HCT116 (cell line): Measurements from ENCODE around the gene ACTR6.

ENCODE experiments used
- EZH2 ChIP-seq: fragments of 200-600 bp; sonication (generic); IDR thresholded peaks from 2 replicates; pipeline ENCODE4 v1.6.1; 2017; ENCODE audit warnings: antibody characterized with exemption, mixed run types
- EZH2phosphoT487 ChIP-seq: fragments of 200-600 bp; IDR thresholded peaks from 2 replicates; pipeline ENCODE4 v1.6.1; 2018; ENCODE audit warnings: antibody characterized with exemption, borderline replicate concordance
- JUND ChIP-seq: IDR thresholded peaks from 2 replicates; pipeline ENCODE4 v1.6.1; 2012
- POLR2A ChIP-seq: IDR thresholded peaks from 2 replicates; pipeline ENCODE4 v1.7.0; 2011; ENCODE audit warnings: borderline replicate concordance; ENCODE audit not compliant: insufficient read depth, insufficient read length; ENCODE audit errors: extremely low read depth
- POLR2AphosphoS5 ChIP-seq: IDR thresholded peaks from 2 replicates; pipeline ENCODE4 v1.6.1; 2011; ENCODE audit warnings: mild to moderate bottlenecking, low read depth, low read length, moderate library complexity
- RAD21 ChIP-seq: IDR thresholded peaks from 2 replicates; pipeline ENCODE4 v1.6.1; 2012; ENCODE audit warnings: low read depth, mild to moderate bottlenecking
- SIN3A ChIP-seq: IDR thresholded peaks from 2 replicates; pipeline ENCODE4 v1.6.1; 2012; ENCODE audit warnings: low read depth
- TCF7L2 ChIP-seq: IDR thresholded peaks from 2 replicates; pipeline ENCODE4 v1.7.0; 2011; ENCODE audit warnings: borderline replicate concordance, inconsistent platforms; ENCODE audit not compliant: insufficient read depth, insufficient read length; ENCODE audit errors: extremely low read depth
- ZFX ChIP-seq: fragments of 450-650 bp; IDR thresholded peaks from 2 replicates; pipeline ENCODE4 v1.6.1; 2017
- ZNF274 ChIP-seq: fragments of 200-500 bp; sonication (Bioruptor generic); IDR thresholded peaks from 2 replicates; pipeline ENCODE4 v1.6.1; 2014; ENCODE audit warnings: mild to moderate bottlenecking, low read depth, low read length, inconsistent platforms
- TF ChIP-seq, protein P1 (sequence below), 3 experiments: fragments of 200-600 bp in 1 of 3; sonication (generic) in 1 of 3; IDR thresholded peaks in 2 of 3; conservative IDR thresholded peaks in 1 of 3; 2 replicates each; pipeline ENCODE4 v1.5.1; 2012 to 2017; ENCODE audit warnings: low read depth in 2 of 3, low read length in 2 of 3, antibody characterized with exemption in 1 of 3, borderline replicate concordance in 1 of 3, control low read depth in 1 of 3, mild to moderate bottlenecking in 1 of 3, mixed read lengths in 1 of 3, mixed run types in 1 of 3, moderate library complexity in 1 of 3; ENCODE audit not compliant: insufficient read depth in 1 of 3
- TF ChIP-seq, protein P2 (sequence below): IDR thresholded peaks from 2 replicates; pipeline ENCODE4 v1.6.1; 2011; ENCODE audit warnings: mild to moderate bottlenecking, low read length, moderate library complexity; ENCODE audit not compliant: insufficient replicate concordance; ENCODE audit errors: extremely low read depth
- TF ChIP-seq, protein P3 (sequence below): IDR thresholded peaks from 2 replicates; pipeline ENCODE4 v1.6.1; 2012
- TF ChIP-seq, protein P4 (sequence below): IDR thresholded peaks from 2 replicates; pipeline ENCODE4 v1.6.1; 2012; ENCODE audit warnings: low read depth

DNA sequence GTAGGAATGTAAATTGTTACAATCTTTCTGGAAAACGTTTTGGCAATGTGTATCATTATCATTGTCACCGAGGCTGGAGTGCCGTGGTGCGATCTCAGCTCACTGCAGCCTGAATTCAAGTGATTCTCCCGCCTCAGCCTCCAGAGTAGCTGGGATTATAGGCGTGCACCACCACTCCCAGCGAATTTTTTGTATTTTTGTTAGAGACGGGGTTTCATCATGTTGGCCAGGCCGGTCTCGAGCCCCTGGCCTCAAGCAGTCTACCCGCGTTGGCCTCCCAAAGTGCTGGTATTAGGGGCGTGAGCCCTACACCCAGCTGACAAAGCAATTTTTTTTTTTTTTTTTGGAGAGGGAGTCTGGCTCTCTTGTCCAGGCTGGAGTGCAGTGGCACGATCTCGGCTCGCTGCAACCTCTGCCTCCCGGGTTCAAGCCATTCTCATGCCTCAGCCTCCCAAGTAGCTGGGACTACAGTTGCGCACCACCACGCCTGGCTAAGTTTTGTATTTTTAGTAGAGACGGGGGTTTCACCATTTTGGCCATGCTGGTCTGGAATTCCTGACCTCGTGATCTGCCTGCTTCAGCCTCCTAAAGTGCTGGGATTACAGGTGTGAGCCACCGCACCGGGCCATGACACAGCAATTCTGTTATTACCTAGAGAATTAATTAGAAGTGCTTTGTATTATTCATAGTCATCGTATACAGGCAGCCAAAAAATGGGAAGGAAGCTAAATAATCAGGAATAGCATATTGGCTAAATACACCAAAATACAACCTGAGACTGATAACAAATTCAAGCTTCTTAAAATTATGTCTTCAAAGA is 1.2 kb downstream of the ACTR6 start:
- no peak for TF ChIP-seq POLR2A
- TF ChIP-seq, protein P1, sequence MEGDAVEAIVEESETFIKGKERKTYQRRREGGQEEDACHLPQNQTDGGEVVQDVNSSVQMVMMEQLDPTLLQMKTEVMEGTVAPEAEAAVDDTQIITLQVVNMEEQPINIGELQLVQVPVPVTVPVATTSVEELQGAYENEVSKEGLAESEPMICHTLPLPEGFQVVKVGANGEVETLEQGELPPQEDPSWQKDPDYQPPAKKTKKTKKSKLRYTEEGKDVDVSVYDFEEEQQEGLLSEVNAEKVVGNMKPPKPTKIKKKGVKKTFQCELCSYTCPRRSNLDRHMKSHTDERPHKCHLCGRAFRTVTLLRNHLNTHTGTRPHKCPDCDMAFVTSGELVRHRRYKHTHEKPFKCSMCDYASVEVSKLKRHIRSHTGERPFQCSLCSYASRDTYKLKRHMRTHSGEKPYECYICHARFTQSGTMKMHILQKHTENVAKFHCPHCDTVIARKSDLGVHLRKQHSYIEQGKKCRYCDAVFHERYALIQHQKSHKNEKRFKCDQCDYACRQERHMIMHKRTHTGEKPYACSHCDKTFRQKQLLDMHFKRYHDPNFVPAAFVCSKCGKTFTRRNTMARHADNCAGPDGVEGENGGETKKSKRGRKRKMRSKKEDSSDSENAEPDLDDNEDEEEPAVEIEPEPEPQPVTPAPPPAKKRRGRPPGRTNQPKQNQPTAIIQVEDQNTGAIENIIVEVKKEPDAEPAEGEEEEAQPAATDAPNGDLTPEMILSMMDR (IDR thresholded peaks at IDR 0.05 in 2 of 3, conservative IDR thresholded peaks at IDR 0.05 in 1 of 3; ENCODE audit: borderline replicate concordance in 1 of 3, insufficient read depth in 1 of 3, low read depth in 2 of 3, low read length in 2 of 3) = no peak
- TF ChIP-seq, protein P2, sequence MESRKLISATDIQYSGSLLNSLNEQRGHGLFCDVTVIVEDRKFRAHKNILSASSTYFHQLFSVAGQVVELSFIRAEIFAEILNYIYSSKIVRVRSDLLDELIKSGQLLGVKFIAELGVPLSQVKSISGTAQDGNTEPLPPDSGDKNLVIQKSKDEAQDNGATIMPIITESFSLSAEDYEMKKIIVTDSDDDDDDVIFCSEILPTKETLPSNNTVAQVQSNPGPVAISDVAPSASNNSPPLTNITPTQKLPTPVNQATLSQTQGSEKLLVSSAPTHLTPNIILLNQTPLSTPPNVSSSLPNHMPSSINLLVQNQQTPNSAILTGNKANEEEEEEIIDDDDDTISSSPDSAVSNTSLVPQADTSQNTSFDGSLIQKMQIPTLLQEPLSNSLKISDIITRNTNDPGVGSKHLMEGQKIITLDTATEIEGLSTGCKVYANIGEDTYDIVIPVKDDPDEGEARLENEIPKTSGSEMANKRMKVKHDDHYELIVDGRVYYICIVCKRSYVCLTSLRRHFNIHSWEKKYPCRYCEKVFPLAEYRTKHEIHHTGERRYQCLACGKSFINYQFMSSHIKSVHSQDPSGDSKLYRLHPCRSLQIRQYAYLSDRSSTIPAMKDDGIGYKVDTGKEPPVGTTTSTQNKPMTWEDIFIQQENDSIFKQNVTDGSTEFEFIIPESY = no peak
- TF ChIP-seq, protein P3, sequence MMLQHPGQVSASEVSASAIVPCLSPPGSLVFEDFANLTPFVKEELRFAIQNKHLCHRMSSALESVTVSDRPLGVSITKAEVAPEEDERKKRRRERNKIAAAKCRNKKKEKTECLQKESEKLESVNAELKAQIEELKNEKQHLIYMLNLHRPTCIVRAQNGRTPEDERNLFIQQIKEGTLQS = no peak
- TF ChIP-seq SIN3A = no peak
- no peak for TF ChIP-seq POLR2AphosphoS5
- no peak for TF ChIP-seq EZH2phosphoT487
- no peak for TF ChIP-seq EZH2
- TF ChIP-seq, protein P4, sequence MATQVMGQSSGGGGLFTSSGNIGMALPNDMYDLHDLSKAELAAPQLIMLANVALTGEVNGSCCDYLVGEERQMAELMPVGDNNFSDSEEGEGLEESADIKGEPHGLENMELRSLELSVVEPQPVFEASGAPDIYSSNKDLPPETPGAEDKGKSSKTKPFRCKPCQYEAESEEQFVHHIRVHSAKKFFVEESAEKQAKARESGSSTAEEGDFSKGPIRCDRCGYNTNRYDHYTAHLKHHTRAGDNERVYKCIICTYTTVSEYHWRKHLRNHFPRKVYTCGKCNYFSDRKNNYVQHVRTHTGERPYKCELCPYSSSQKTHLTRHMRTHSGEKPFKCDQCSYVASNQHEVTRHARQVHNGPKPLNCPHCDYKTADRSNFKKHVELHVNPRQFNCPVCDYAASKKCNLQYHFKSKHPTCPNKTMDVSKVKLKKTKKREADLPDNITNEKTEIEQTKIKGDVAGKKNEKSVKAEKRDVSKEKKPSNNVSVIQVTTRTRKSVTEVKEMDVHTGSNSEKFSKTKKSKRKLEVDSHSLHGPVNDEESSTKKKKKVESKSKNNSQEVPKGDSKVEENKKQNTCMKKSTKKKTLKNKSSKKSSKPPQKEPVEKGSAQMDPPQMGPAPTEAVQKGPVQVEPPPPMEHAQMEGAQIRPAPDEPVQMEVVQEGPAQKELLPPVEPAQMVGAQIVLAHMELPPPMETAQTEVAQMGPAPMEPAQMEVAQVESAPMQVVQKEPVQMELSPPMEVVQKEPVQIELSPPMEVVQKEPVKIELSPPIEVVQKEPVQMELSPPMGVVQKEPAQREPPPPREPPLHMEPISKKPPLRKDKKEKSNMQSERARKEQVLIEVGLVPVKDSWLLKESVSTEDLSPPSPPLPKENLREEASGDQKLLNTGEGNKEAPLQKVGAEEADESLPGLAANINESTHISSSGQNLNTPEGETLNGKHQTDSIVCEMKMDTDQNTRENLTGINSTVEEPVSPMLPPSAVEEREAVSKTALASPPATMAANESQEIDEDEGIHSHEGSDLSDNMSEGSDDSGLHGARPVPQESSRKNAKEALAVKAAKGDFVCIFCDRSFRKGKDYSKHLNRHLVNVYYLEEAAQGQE = no peak
- TF ChIP-seq ZNF274 = no peak
- no peak for TF ChIP-seq ZFX
- no peak for TF ChIP-seq RAD21
- no peak for TF ChIP-seq TCF7L2
- TF ChIP-seq JUND = no peak
